GM12801 (cell line): ENCODE measurements around the gene STRIP1.

ENCODE experiments used
- CTCF ChIP-seq: IDR thresholded peaks from one replicate; pipeline ENCODE4 v1.5.1; 2011; ENCODE audit warnings: control low read depth; ENCODE audit not compliant: insufficient read length; ENCODE audit errors: extremely low read depth

Gene STRIP1, protein sequence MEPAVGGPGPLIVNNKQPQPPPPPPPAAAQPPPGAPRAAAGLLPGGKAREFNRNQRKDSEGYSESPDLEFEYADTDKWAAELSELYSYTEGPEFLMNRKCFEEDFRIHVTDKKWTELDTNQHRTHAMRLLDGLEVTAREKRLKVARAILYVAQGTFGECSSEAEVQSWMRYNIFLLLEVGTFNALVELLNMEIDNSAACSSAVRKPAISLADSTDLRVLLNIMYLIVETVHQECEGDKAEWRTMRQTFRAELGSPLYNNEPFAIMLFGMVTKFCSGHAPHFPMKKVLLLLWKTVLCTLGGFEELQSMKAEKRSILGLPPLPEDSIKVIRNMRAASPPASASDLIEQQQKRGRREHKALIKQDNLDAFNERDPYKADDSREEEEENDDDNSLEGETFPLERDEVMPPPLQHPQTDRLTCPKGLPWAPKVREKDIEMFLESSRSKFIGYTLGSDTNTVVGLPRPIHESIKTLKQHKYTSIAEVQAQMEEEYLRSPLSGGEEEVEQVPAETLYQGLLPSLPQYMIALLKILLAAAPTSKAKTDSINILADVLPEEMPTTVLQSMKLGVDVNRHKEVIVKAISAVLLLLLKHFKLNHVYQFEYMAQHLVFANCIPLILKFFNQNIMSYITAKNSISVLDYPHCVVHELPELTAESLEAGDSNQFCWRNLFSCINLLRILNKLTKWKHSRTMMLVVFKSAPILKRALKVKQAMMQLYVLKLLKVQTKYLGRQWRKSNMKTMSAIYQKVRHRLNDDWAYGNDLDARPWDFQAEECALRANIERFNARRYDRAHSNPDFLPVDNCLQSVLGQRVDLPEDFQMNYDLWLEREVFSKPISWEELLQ

GRCh38 chr1:110034451-110035235 is at the start of gene STRIP1:
TSS of gene STRIP1 (plus strand) at chr1:110034624. CDS start at chr1:110034638, 14 bp downstream.
- no peak for TF ChIP-seq CTCF

GRCh38 chr1:109985247-109986053 is 49.0 kb upstream of the STRIP1 start:
- no peak for TF ChIP-seq CTCF

GRCh38 chr1:109986054-109986444 is 48.4 kb upstream of the STRIP1 start:
- no peak for TF ChIP-seq CTCF

GRCh38 chr1:109988349-109988914 is 46.0 kb upstream of the STRIP1 start:
- TF ChIP-seq CTCF: no peak

DNA sequence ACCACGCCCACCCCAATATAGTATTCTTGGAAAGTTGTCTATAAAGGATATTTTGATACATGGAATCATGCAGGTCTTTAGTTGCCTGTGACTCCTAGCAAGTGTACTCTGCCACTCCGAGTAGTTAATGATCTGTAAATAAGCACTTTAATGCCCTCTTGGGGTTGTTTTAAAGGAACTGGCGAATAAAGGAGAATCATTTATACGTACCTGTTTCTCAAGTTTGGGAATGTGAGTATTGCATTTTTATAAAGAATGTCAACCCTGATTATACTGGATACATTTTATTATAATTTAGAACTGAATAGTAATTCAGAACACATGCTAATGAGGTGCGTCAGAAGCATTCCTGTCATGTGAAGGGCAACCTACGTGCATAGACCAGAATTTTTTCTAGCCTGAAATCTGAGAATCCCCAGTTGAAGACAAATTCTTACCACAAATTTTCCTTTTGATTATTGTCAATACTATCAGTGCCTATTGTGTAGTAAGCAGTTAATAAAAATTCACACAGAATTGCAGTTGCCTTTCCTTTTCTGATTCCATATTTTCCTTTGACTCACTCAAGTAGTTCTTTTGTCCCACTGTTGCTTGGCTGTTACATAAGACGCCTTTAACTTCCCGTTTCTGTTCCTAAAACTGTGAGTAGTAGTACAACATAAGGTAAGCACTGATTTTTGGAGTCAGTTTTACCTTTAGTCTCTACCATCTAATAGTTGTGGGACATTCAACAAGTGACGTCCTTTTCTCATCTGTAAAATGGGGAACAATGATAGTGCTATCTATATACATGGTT is 44.7 kb upstream of the STRIP1 start:
- TF ChIP-seq CTCF: no peak

DNA sequence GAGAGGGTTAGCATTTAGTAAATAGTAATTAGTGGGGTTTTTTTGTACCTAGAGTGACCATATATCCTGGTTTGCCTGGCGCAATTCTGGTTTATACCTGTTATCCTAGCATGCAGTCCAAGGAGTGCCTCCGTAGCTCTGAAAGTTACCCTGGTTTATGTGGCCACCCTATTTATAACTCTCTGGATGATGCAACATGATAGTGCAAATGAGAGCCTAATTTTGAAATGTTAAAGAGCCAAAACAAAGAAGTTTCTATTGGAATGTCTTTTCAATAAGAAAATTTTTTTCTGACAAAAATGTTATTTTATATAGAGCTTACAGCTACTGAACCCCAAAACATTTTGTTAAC is 44.1 kb upstream of the STRIP1 start:
- TF ChIP-seq CTCF: no peak
